ENCODE results near the gene ZNF575. TPM values are rescaled to one million over a fixed set of nuclear protein-coding genes. Genes with fewer than 3 reads are reported as not detected.

ZNF575 gene
- total RNA-seq, 6 experiments from 2014 or later: 1.6 to 2.9 (median 2.3) TPM

DNA sequence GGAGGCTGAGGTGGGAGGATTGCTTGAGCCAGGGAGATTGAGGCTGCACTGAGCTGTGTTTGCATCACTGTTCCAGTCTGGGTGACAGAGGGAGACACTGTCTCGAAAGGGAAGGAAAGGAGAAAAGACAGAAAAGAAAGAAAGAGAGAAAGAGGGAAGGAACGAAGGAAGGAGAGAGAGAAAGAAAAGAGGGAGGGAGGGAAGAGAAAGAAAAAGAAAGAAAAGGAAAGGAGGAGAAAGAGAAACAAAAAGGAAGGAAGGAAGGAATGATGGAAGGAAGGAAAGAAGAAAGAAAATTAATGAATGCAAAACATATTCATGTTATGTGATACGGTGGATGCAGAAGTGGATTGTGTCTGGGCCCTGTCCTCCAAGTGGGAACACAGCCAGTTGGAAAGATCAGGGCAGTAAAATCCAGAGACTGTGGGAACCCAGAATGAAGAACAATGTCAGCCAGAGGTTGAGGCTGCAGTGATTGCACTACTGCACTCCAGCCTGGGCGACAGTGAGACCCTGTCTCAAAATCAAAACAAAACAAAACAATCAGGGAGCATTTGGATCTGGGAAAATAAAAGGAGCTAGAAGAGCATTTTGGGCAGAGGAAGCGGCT lies 34.6 kb upstream of the ZNF575 start:
- no peaks in the 10 kb centered on the region for H3K9me3 Mint-ChIP-seq
- no peak overlapping the region for H3K27ac Mint-ChIP-seq
- no peak for DNase-seq
- H3K36me3 Mint-ChIP-seq (ENCODE audit: low read depth): peaks cover 28% of the 10 kb centered on the region
- peaks cover 9% of the 10 kb centered on the region for H3K4me1 Mint-ChIP-seq (ENCODE audit: low read depth)
- no peak for TF ChIP-seq CTCF (IDR thresholded peaks at IDR 0.05)
- no peaks in the 10 kb centered on the region; the same call in 1 of the 2 replicates for H3K27me3 Mint-ChIP-seq (ENCODE audit: insufficient read depth)
- H3K4me3 Mint-ChIP-seq: no peak overlapping the region

- H3K27me3 Mint-ChIP-seq (ENCODE audit: insufficient read depth): peaks cover 1% of the 10 kb centered on the region; the same call in 1 of the 2 replicates
- H3K36me3 Mint-ChIP-seq (ENCODE audit: low read depth): peaks cover 28% of the 10 kb centered on the region
- H3K27ac Mint-ChIP-seq: no peak overlapping the region
- no peak for TF ChIP-seq CTCF (IDR thresholded peaks at IDR 0.05)
- no peak overlapping the region for H3K4me3 Mint-ChIP-seq
- no peaks in the 10 kb centered on the region for H3K9me3 Mint-ChIP-seq
- DNase-seq: no peak
- peaks cover 13% of the 10 kb centered on the region for H3K4me1 Mint-ChIP-seq (ENCODE audit: low read depth)
These were observed 33.9 kb upstream of the ZNF575 start for GRCh38 chr19:43499042-43499441.

- Mint-ChIP-seq H3K9me3 (no peaks in the 10 kb centered on the region), H3K36me3 (ENCODE audit: low read depth) (peaks cover 32% of the 10 kb centered on the region), H3K4me3 (no peak overlapping the region), H3K27ac (no peak overlapping the region; the same call in 1 of the 2 replicates), H3K27me3 (ENCODE audit: insufficient read depth) (peaks cover 1% of the 10 kb centered on the region; the same call in 1 of the 2 replicates), H3K4me1 (ENCODE audit: low read depth) (peaks cover 30% of the 10 kb centered on the region)
- TF ChIP-seq CTCF (IDR thresholded peaks at IDR 0.05): no peak
- no peak for DNase-seq
These were observed 31.1 kb upstream of the ZNF575 start for GRCh38 chr19:43501661-43502418.

DNA sequence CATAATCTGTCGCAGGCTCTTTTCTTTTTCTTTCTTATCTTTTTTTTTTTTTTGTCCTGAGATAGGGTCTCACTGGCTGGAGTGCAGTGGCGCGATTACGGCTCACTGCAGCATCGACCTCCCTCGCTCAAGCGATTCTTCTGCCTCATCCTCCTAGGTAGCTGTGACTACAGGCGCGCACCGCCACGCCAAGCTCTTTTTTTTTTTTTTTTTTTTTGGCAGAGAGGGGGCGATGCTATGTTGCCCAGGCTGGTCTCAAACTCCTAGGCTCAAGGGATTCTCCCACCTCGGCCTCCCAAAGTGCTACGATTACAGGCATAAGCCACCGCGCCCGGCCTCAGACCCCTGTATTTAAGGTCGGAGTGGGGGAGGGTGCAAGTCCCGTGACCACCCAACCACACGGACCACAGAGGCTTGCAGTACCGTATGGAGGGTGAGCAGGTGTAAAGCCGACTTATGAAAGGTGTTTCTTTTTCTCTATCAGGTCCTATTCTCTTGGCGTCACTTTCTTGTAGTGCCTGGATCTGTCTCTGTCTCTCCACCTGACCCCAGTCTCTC lies 30.5 kb upstream of the ZNF575 start:
- no peak for TF ChIP-seq CTCF (IDR thresholded peaks at IDR 0.05)
- Mint-ChIP-seq H3K4me3 (peak overlapping the region; percentile 89), H3K27ac (no peak overlapping the region; the same call in 1 of the 2 replicates), H3K4me1 (ENCODE audit: low read depth) (peaks cover 30% of the 10 kb centered on the region), H3K9me3 (no peaks in the 10 kb centered on the region), H3K36me3 (ENCODE audit: low read depth) (peaks cover 30% of the 10 kb centered on the region), H3K27me3 (ENCODE audit: insufficient read depth) (peaks cover 1% of the 10 kb centered on the region; the same call in 1 of the 2 replicates)
- no peak for DNase-seq

DNA sequence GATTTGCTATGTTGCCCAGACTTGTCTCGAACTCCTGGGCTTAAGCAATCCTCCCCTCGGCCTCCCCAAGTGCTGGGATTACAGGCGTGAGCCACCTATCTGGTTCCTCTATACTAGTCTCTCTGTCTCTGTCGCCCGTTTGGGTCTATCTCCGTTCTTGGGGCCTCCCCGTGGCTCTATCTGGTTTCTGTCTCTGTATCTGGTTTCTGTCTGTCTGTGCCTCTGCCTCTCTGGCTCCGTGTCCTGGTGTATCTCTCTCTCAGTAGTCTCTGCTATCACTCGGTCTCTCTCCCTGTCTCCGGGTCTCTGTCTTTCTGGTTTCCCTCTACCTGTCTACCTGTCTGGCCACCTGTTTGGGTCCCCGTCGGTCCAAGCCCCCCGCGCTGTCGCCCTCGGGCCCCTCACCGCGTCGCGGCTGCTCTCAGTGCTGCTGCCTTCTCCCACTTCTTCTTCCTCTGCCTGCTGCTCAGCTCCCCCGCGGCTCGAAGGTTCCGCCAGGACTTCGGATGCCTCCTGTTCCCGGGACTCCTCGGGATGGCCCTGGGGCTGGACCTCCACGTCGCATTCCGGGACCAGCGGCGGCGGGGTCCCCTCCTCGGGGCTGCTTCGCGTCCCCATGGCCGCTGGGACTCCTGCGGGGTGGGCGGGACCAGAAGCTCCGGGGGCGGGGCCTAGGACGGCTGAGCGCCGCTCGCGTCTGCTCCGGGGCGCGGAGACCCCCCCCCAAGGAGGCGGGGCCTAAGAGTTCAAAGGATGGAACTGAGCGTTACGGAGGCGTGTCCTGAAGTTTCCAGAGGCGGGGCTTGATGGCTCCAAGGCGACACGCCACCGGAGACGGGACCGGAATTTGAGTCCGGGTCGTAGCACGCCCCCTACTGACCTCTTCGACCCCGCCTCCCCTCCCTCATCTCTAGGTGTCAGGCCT lies 29.2 kb upstream of the ZNF575 start:
- Mint-ChIP-seq H3K36me3 (ENCODE audit: low read depth) (peaks cover 26% of the 10 kb centered on the region), H3K27me3 (ENCODE audit: insufficient read depth) (peaks cover 1% of the 10 kb centered on the region; the same call in 1 of the 2 replicates), H3K27ac (peak overlapping the region; percentile 73), H3K4me1 (ENCODE audit: low read depth) (peaks cover 30% of the 10 kb centered on the region), H3K4me3 (peak overlapping the region; percentile 89), H3K9me3 (no peaks in the 10 kb centered on the region)
- no peak; the same call in 1 of the 2 replicates for TF ChIP-seq CTCF (IDR thresholded peaks at IDR 0.05)
- DNase-seq: peak; percentile 70

Measured in HFFc6 (cell line).